ENCODE data around the gene KIAA0753. TPM values are rescaled to one million over a fixed set of nuclear protein-coding genes. Genes with fewer than 3 reads are reported as not detected.

The KIAA0753 gene
- total RNA-seq, 1 donor from 2014 or later = 7.0 TPM

DNA sequence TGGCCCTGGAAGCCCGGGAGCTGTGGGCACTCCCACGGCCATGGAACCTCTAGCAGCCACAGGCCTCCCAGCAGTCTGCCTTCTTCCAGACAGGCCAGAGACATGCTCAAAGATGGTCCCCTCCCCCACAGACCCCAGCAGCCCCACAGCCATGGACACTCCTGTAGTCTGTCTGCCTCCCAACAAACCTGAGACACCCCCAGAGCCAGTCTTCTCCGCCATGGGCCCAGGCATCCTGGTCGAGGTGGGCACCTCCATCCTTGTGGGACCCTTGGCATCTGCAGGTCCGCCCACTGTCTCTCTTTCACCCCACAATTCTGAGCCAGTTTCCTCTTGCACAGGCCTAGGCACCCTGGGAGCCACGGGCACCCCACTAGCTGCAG lies 3.1 kb downstream of the KIAA0753 start:
- Histone ChIP-seq H3K27me3 (ENCODE audit: low read depth) (no peaks in the 10 kb centered on the region), H3K36me3 (peaks cover 24% of the 10 kb centered on the region)
- TF ChIP-seq, protein P1, sequence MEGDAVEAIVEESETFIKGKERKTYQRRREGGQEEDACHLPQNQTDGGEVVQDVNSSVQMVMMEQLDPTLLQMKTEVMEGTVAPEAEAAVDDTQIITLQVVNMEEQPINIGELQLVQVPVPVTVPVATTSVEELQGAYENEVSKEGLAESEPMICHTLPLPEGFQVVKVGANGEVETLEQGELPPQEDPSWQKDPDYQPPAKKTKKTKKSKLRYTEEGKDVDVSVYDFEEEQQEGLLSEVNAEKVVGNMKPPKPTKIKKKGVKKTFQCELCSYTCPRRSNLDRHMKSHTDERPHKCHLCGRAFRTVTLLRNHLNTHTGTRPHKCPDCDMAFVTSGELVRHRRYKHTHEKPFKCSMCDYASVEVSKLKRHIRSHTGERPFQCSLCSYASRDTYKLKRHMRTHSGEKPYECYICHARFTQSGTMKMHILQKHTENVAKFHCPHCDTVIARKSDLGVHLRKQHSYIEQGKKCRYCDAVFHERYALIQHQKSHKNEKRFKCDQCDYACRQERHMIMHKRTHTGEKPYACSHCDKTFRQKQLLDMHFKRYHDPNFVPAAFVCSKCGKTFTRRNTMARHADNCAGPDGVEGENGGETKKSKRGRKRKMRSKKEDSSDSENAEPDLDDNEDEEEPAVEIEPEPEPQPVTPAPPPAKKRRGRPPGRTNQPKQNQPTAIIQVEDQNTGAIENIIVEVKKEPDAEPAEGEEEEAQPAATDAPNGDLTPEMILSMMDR (IDR thresholded peaks at IDR 0.05; ENCODE audit: borderline replicate concordance) = no peak

GRCh38 chr17:6636616-6637457 lies 3.7 kb downstream of the KIAA0753 start:
- Histone ChIP-seq H3K27me3 (ENCODE audit: low read depth) (no peaks in the 10 kb centered on the region), H3K4me1 (peaks cover 48% of the 10 kb centered on the region), H3K36me3 (peaks cover 23% of the 10 kb centered on the region), H3K4me3 (no peak overlapping the region), H3K9me3 (replicated peaks) (no peaks in the 10 kb centered on the region), H3K27ac (replicated peaks) (no peak overlapping the region)
- TF ChIP-seq, protein P1 (IDR thresholded peaks at IDR 0.05; ENCODE audit: borderline replicate concordance) = no peak
- intact Hi-C loops (cut with micrococcal nuclease) = no loop called here
- no peak for DNase-seq

More for the DNA sequence above, 3.1 kb downstream of the KIAA0753 start:
- no peak for DNase-seq
- Histone ChIP-seq H3K9me3 (replicated peaks) (no peaks in the 10 kb centered on the region), H3K4me3 (no peak overlapping the region), H3K4me1 (peaks cover 49% of the 10 kb centered on the region), H3K27ac (replicated peaks) (no peak overlapping the region)
- intact Hi-C loops (cut with micrococcal nuclease) = no loop called here

DNA sequence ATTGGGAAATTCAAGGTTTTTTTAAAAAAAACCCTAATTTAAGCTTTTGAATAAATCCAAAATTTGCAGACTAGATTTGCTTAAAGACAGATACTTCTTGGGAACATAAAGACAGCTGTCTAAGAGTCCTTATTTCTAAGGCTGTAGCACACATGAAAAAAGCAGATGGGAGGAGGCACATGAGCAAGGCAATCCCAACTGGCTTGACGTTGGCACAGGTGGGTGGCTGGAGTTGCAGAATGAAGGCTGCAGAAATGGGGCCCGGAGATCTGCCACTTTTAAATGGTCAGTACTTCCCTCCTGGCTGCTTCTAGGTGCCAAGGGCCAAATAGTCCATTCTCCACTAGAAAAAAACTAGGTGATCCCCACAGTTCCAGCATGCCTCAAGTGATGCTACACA lies 4.4 kb downstream of the KIAA0753 start:
- Histone ChIP-seq H3K4me1 (peaks cover 41% of the 10 kb centered on the region), H3K4me3 (no peak overlapping the region), H3K36me3 (peaks cover 28% of the 10 kb centered on the region), H3K9me3 (replicated peaks) (no peaks in the 10 kb centered on the region), H3K27me3 (ENCODE audit: low read depth) (no peaks in the 10 kb centered on the region), H3K27ac (replicated peaks) (no peak overlapping the region)
- TF ChIP-seq, protein P1 (IDR thresholded peaks at IDR 0.05; ENCODE audit: borderline replicate concordance) = no peak
- DNase-seq = no peak
- intact Hi-C loops (cut with micrococcal nuclease) = no loop called here

DNA sequence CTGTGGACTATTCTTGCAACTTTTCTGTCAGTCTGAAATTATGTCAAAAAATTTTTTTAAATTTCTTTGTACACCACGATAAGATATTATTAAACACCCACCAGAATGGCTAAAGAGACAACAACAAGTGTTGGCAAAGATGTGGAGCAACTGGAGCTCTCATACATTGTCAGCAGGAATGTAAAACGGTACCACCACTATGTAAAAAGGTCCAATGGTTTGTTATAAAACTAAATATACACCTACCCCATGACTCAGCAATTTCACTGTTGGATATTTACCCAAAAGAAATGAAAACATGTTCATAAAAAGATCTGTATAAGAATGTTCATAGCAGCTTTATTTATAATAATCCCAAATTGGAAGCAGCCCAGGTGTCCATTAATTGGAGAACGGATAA lies 7.2 kb downstream of the KIAA0753 start:
- peak overlapping the region; percentile 54 for H3K27ac ChIP-seq (replicated peaks)
- no peak overlapping the region for H3K4me3 ChIP-seq
- TF ChIP-seq, protein P1 (IDR thresholded peaks at IDR 0.05; ENCODE audit: borderline replicate concordance) = no peak
- H3K27me3 ChIP-seq (ENCODE audit: low read depth) = no peaks in the 10 kb centered on the region
- DNase-seq = no peak
- no peaks in the 10 kb centered on the region for H3K9me3 ChIP-seq (replicated peaks)
- intact Hi-C loops (cut with micrococcal nuclease) = no loop called here
- H3K36me3 ChIP-seq = peaks cover 50% of the 10 kb centered on the region
- peaks cover 14% of the 10 kb centered on the region for H3K4me1 ChIP-seq

DNA sequence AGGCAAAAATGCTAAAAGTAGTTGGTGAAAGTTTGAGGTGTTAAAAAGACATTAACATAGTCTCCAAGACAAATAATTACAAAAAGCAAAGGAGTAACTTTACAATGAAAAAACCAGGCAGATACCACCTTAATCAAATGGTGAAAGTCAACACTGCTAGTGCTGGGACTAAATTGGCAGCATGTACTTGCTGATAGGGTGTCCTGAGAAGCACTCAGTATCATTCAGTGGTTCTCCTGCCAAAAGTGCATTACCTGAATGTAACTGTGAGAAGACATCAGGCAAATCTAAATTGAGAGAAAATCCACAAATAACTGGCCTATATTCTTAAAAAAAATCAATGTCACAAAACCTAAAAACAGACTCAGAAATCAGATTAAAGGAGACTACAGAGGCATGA lies 8.0 kb downstream of the KIAA0753 start:
- Histone ChIP-seq H3K9me3 (replicated peaks) (no peaks in the 10 kb centered on the region), H3K27ac (replicated peaks) (peak overlapping the region; percentile 54), H3K4me1 (peaks cover 13% of the 10 kb centered on the region), H3K36me3 (peaks cover 57% of the 10 kb centered on the region), H3K4me3 (no peak overlapping the region), H3K27me3 (ENCODE audit: low read depth) (no peaks in the 10 kb centered on the region)
- no peak for DNase-seq
- TF ChIP-seq, protein P1 (IDR thresholded peaks at IDR 0.05; ENCODE audit: borderline replicate concordance) = no peak
- intact Hi-C loops (cut with micrococcal nuclease) = no loop called here

Measured in left ventricle myocardium inferior (tissue), 1 donor.